CD4-positive, alpha-beta T cell treated with Interleukin-6 for 4 hours (primary cell): ENCODE results near the gene RNPEP.
"Not testable (repeated sequence)": the region's sequence is repeated elsewhere in the genome, so short reads cannot be mapped to it uniquely, and the experiment has no call there.

Experiments
- DNase-seq: peaks from one replicate; pipeline ENCODE4 v3.0.0-alpha.2; 2020; ENCODE audit warnings: mixed read lengths

Gene RNPEP

GRCh38 chr1:202011994-202012393 is 29.5 kb downstream of the RNPEP start:
- no peak for DNase-seq

- no peak for DNase-seq
Measured at GRCh38 chr1:202012544-202013478, 30.4 kb downstream of the RNPEP start.

DNA sequence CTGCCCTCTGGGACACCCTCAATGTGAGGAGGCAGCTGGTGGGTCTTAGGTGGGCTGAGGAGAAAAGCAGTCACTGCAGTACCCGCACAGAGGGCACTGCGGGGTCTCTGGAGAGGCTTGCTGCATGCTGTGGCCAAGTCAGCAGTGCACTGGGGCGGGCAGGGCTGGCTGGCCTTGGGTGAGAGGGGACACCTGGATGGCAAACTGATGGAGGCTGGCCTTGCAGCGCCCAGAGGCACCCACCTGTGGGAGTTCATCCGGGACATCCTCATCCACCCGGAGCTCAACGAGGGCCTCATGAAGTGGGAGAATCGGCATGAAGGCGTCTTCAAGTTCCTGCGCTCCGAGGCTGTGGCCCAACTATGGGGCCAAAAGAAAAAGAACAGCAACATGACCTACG is 31.2 kb downstream of the RNPEP start:
- no peak for DNase-seq

- no peak for DNase-seq
Measured at GRCh38 chr1:202014060-202014459, 31.6 kb downstream of the RNPEP start.

GRCh38 chr1:202014915-202015661 is 32.6 kb downstream of the RNPEP start:
- no peak for DNase-seq

DNA sequence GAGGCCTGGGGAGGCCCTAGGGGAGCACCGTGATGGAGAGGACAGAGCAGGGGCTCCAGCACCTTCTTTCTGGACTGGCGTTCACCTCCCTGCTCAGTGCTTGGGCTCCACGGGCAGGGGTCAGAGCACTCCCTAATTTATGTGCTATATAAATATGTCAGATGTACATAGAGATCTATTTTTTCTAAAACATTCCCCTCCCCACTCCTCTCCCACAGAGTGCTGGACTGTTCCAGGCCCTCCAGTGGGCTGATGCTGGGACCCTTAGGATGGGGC is 33.2 kb downstream of the RNPEP start:
- DNase-seq, result no peak

DNA sequence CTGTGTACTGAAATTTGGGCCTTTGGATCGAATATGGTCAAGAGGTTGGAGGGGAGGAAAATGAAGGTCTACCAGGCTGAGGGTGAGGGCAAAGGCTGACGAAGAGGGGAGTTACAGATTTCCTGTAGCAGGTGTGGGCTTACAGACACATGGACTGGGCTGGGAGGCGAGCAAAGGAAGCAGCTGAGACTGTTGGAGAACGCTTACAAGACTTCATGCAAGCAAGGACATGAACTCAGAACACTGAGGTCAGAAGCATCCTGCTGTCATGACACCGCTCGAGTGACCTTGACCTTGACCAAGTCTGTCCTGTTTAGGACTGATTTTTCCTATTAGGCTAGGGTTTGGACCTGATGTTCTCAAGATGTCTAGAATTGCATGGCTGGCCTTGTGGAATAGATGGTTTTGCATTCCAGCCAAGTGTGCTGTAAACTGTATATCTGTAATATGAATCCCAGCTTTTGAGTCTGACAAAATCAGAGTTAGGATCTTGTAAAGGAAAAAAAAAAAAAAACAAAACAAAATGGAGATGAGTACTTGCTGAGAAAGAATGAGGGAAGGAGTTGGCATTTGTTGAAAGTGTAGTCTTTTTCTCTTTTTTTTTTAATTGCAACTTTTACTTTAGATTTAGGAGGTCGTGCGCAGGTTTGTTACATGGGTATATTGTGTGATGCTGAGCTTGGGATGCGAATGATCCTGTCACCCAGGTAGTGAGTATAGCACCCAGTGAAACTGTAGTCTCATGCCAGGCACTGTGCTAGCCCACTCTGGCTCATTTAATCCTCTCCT is 33.8 kb downstream of the RNPEP start:
- DNase-seq, result no peak

DNA sequence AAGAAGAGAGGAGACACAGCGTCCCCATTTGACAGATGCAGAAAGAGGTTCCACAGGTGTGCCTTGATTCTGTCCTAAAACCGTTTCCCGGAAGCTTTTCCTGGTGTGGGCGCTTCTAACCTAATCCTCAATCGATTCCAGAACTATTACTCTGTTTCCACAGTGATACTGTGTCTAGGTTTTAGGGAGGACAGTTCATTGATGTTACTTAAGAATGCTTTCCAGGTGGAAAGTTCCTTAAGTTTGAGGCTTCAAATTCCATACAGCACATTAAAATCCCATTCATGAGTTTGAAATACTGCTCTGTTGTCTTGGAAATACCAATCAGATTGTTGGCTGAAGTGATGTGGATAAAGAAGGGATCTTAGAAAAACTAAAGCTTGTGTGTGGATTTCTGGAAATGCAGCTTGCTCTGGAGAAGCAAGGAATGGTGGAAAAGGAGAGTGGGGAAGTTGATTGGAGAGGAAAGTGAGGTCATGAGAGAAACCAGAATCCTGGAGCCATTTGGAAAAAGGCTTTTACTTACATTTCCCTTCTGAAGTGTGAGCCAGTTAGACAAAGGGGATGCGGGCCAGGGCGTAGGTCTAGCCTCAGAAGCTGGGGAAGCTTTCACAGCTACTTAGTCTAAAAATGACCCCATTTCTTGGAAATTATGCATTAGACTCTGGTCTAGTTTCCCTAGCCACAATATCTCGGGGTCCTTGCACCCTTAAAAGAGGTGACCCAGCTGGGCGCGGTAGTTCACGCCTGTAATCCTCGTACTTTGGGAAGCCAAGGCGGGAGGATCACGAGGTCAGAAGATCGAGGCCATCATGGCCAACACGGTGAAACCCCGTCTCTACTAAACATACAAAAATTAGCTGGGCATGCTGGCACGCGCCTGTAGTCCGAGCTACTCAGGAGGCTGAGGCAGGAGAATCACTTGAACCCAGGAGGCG is 34.6 kb downstream of the RNPEP start:
- DNase-seq, result no peak

- DNase-seq, result no peak
Measured at GRCh38 chr1:202017749-202018467, 35.5 kb downstream of the RNPEP start.

GRCh38 chr1:202018468-202019234 is 36.2 kb downstream of the RNPEP start:
- no peak for DNase-seq

- not testable (repeated sequence) for DNase-seq
Measured at GRCh38 chr1:202019235-202019558, 36.7 kb downstream of the RNPEP start.

- no peak for DNase-seq
Measured at GRCh38 chr1:202023001-202023433, 40.6 kb downstream of the RNPEP start.

GRCh38 chr1:202029171-202029665 is 46.8 kb downstream of the RNPEP start:
- DNase-seq, result no peak

DNA sequence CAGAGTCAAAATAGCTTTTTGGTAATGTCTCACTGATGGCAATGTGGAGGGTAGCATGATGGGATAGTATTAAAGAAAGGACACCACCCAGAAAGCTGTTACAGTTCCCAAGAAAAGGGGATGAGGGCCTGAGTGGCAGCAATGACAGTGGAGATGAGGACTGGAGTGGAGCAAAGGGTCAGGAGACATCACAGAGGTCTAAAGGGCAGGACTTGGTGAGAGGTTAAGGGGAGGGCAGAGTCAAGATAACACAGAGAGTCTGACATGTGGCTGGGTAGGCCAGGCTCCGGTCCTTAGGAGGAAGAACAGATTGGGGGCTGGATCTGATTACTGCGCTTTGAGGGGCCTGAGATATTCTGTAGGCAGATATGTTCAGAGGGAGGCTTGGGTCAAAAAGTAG is 47.3 kb downstream of the RNPEP start:
- DNase-seq, result no peak

- DNase-seq, result no peak
Measured at GRCh38 chr1:202031796-202032195, 49.3 kb downstream of the RNPEP start.

GRCh38 chr1:202034149-202034682 is 51.8 kb downstream of the RNPEP start:
- no peak for DNase-seq

- no peak for DNase-seq
Measured at GRCh38 chr1:202034683-202035462, 52.4 kb downstream of the RNPEP start.

DNA sequence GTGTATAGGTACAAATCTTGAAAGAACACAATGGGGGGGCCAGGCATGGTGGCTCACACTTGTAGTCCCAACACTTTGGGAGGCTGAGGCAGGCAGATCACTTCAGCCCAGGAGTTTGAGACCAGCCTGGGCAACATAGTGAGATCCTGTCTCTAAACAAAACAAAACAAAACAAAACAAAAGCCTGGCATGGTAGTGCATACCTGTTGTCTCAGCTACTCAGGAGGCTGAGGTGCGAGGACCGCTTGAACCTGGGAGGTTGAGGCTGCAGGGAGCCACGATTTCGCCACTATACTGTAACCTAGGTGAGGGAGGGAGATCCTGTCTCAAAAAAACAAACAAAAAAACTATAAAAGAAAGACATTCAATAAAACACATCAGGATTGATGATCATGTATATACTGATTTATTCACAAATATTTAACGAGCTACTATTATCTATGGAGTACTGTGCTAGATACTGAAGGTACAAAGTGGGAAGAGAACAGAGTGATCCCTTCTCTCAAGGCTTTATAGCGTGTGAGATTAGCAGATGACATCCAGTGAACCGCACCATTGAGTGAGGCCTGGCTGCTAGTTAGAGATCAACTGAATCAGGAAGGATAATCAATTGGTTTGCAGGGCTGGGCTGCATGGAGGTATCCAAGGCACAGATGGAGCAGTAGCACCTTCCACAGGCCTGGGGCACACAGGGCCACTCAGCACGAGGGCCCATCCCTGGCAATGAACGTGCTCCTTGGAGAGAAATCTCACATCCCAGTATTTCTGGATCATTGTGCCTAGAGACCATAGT is 54.3 kb downstream of the RNPEP start:
- DNase-seq, result no peak
